RWPE2 (cell line): ENCODE results near the gene CYBB.

ENCODE experiments used
- ATAC-seq: fragments of 200-7000 bp; cut with Tn5 transposase; 3 replicates; pipeline ENCODE4 v1.9.1; 2021; ENCODE audit warnings: low read depth
- DNase-seq: peaks from one replicate; pipeline ENCODE4 v3.0.0-alpha.2; 2020; ENCODE audit warnings: low spot score
- H3K27ac ChIP-seq: fragments of 450-650 bp; 2 replicates; pipeline ENCODE4 v1.5.1; 2017; ENCODE audit warnings: mild to moderate bottlenecking; ENCODE audit not compliant: poor library complexity, severe bottlenecking
- H3K27me3 ChIP-seq: fragments of 250-450 bp; sonication (Bioruptor Pico); 2 replicates; pipeline ENCODE4 v1.5.1; 2021; ENCODE audit warnings: mild to moderate bottlenecking, moderate library complexity; ENCODE audit not compliant: insufficient read depth, poor library complexity, severe bottlenecking
- H3K36me3 ChIP-seq: fragments of 250-450 bp; sonication (Bioruptor Pico); 2 replicates; pipeline ENCODE4 v1.5.1; 2020; ENCODE audit warnings: low read depth, mild to moderate bottlenecking, moderate library complexity
- H3K4me1 ChIP-seq: fragments of 250-450 bp; sonication (Bioruptor Pico); 2 replicates; pipeline ENCODE4 v1.5.1; 2021; ENCODE audit warnings: mild to moderate bottlenecking, moderate library complexity; ENCODE audit not compliant: insufficient read depth, poor library complexity, severe bottlenecking
- H3K4me3 ChIP-seq: fragments of 250-450 bp; sonication (Bioruptor Pico); 2 replicates; pipeline ENCODE4 v1.5.1; 2021; ENCODE audit warnings: mild to moderate bottlenecking, moderate library complexity; ENCODE audit not compliant: severe bottlenecking
- H3K9me3 ChIP-seq: fragments of 250-450 bp; sonication (Bioruptor Pico); 2 replicates; pipeline ENCODE4 v1.5.1; 2021; ENCODE audit warnings: mild to moderate bottlenecking, moderate library complexity; ENCODE audit not compliant: severe bottlenecking
- CTCF ChIP-seq: fragments of 450-650 bp; IDR thresholded peaks from one replicate; pipeline ENCODE4 v1.5.1; 2017; ENCODE audit warnings: mild to moderate bottlenecking, moderate library complexity; ENCODE audit not compliant: poor library complexity, severe bottlenecking

CYBB gene

GRCh38 chrX:37862851-37863250, 83.0 kb downstream of the CYBB start:
- no peaks in the 10 kb centered on the region for H3K27me3 ChIP-seq
- H3K4me1 ChIP-seq = no peaks in the 10 kb centered on the region
- no peaks in the 10 kb centered on the region for H3K9me3 ChIP-seq
- H3K36me3 ChIP-seq = no peaks in the 10 kb centered on the region
- TF ChIP-seq CTCF = no peak
- DNase-seq (no peak), ATAC-seq (no peak)
- H3K27ac ChIP-seq = no peak overlapping the region
- no peak overlapping the region for H3K4me3 ChIP-seq
